GM23338 (cell line): ENCODE results near the gene PIGS. TPM values are rescaled to one million over a fixed set of nuclear protein-coding genes. Genes with fewer than 3 reads are reported as not detected.

Experiments used
- ATAC-seq: fragments of 200-7000 bp; cut with Tn5 transposase; 3 replicates; pipeline ENCODE4 v1.9.1; 2020
- DNase-seq: peaks from one replicate; pipeline ENCODE4 v3.0.0-alpha.2; 2015; ENCODE audit warnings: low spot score
- H2AFZ ChIP-seq: fragments of 200-600 bp; sonication (generic); 2 replicates; pipeline ENCODE4 v1.8.0; 2016; ENCODE audit warnings: antibody characterized with exemption, mild to moderate bottlenecking, moderate library complexity
- H3F3A ChIP-seq: fragments of 200-600 bp; sonication (generic); replicated peaks from 2 replicates; pipeline ENCODE4 v1.8.0; 2017; ENCODE audit warnings: antibody characterized with exemption, mixed run types, low read depth
- H3K27ac ChIP-seq: fragments of 200-600 bp; sonication (generic); 2 replicates; pipeline ENCODE4 v1.6.1; 2016; ENCODE audit warnings: low read depth
- H3K27me3 ChIP-seq: fragments of 200-600 bp; sonication (generic); 2 replicates; pipeline ENCODE4 v1.8.0; 2016; ENCODE audit warnings: mild to moderate bottlenecking, mixed run types, moderate library complexity; ENCODE audit not compliant: insufficient read depth
- H3K36me3 ChIP-seq: fragments of 200-600 bp; sonication (generic); 2 replicates; pipeline ENCODE4 v1.8.0; 2016; ENCODE audit warnings: mild to moderate bottlenecking; ENCODE audit not compliant: insufficient read depth
- H3K4me1 ChIP-seq: fragments of 200-600 bp; sonication (generic); 2 replicates; pipeline ENCODE4 v1.8.0; 2016; ENCODE audit warnings: mild to moderate bottlenecking, moderate library complexity; ENCODE audit not compliant: insufficient read depth
- H3K4me2 ChIP-seq: fragments of 200-600 bp; sonication (generic); 2 replicates; pipeline ENCODE4 v1.7.1; 2017; ENCODE audit warnings: mixed run types
- H3K4me3 ChIP-seq: fragments of 200-600 bp; sonication (generic); 2 replicates; pipeline ENCODE4 v1.6.1; 2016; ENCODE audit warnings: mixed run types
- H3K79me2 ChIP-seq: fragments of 200-600 bp; sonication (generic); replicated peaks from 2 replicates; pipeline ENCODE4 v1.8.0; 2017; ENCODE audit warnings: mild to moderate bottlenecking; ENCODE audit not compliant: insufficient read depth
- H3K9me2 ChIP-seq: fragments of 200-600 bp; sonication (generic); 2 replicates; pipeline ENCODE4 v1.8.0; 2017; ENCODE audit not compliant: insufficient read depth
- H4K20me1 ChIP-seq: fragments of 200-600 bp; sonication (generic); replicated peaks from 2 replicates; pipeline ENCODE4 v1.8.0; 2017; ENCODE audit warnings: mild to moderate bottlenecking; ENCODE audit not compliant: insufficient read depth
- H3K27ac Mint-ChIP-seq: 2 replicates; pipeline ENCODE4 v1.8.0; 2020; ENCODE audit warnings: inconsistent platforms, mild to moderate bottlenecking, moderate library complexity, mixed read lengths
- H3K27me3 Mint-ChIP-seq: 3 replicates; pipeline ENCODE4 v1.8.0; 2022; ENCODE audit warnings: low read depth, mild to moderate bottlenecking, moderate library complexity, mixed read lengths, inconsistent platforms; ENCODE audit not compliant: insufficient read depth, poor library complexity
- H3K36me3 Mint-ChIP-seq: 3 replicates; pipeline ENCODE4 v1.8.0; 2021; ENCODE audit warnings: low read depth, mild to moderate bottlenecking, inconsistent platforms, moderate library complexity, mixed read lengths
- H3K4me1 Mint-ChIP-seq: 3 replicates; pipeline ENCODE4 v1.8.0; 2020; ENCODE audit warnings: mild to moderate bottlenecking, inconsistent platforms, mixed read lengths
- H3K4me3 Mint-ChIP-seq: 3 replicates; pipeline ENCODE4 v1.8.0; 2021; ENCODE audit warnings: moderate library complexity, mild to moderate bottlenecking, inconsistent platforms, mixed read lengths
- H3K9me3 Mint-ChIP-seq: 3 replicates; pipeline ENCODE4 v1.8.0; 2020; ENCODE audit warnings: moderate library complexity, mild to moderate bottlenecking, inconsistent platforms, mixed read lengths
- CREB1 ChIP-seq: fragments of 250-450 bp; sonication (Bioruptor Pico); IDR thresholded peaks from 2 replicates; pipeline ENCODE4 v1.5.0; 2020; ENCODE audit warnings: low read depth, mild to moderate bottlenecking, moderate library complexity
- CTCF ChIP-seq, 2 experiments: fragments of 200-600 bp in 1 of 2; sonication (generic) in 1 of 2; conservative IDR thresholded peaks; 2 replicates each; pipeline versions ENCODE4 v1.5.1 to v1.6.1; 2016 to 2017; ENCODE audit warnings: antibody characterized with exemption in 2 of 2, low read depth in 2 of 2, mild to moderate bottlenecking in 2 of 2, moderate library complexity in 1 of 2
- EZH2 ChIP-seq: fragments of 200-600 bp; sonication (generic); IDR thresholded peaks from one replicate; pipeline ENCODE4 v1.8.0; 2017; ENCODE audit warnings: antibody characterized with exemption, mild to moderate bottlenecking, low read depth; ENCODE audit not compliant: unreplicated experiment
- EZH2phosphoT487 ChIP-seq: fragments of 200-600 bp; sonication (generic); IDR thresholded peaks from one replicate; pipeline ENCODE4 v1.8.1; 2018; ENCODE audit warnings: antibody characterized with exemption; ENCODE audit not compliant: unreplicated experiment
- JUNB ChIP-seq: IDR thresholded peaks from one replicate; pipeline ENCODE4 v1.6.1; 2016; ENCODE audit warnings: antibody characterized with exemption; ENCODE audit not compliant: unreplicated experiment
- POLR2AphosphoS5 ChIP-seq: IDR thresholded peaks from 2 replicates; pipeline ENCODE4 v1.6.1; 2016; ENCODE audit warnings: antibody characterized with exemption, low read depth
- ZNF462 ChIP-seq: fragments of 250-450 bp; sonication (Bioruptor Pico); IDR thresholded peaks from 2 replicates; pipeline ENCODE4 v1.5.0; 2020; ENCODE audit warnings: mild to moderate bottlenecking, moderate library complexity
- polyA plus RNA-seq: library from polyadenylated mRNA; unstranded; fragments of >200 nt; fragmentation: Nextera tagmentation; extraction: Ambion mirVana; gene quantifications from 2 replicates; pipeline ENCODE4 v1.2.1, GENCODE V29; 2016
- total RNA-seq: library from RNA; depleted of rRNA; stranded (reverse); fragments of >200 nt; shearing (Covaris generic); gene quantifications from 2 replicates; pipeline ENCODE4 v1.2.3, GENCODE V29; 2014

Gene PIGS
- total and polyA plus RNA-seq, 2 experiments from 2014 or later, result 16.4 to 53.2 TPM

- H3K4me1 Mint-ChIP-seq, result no peaks in the 10 kb centered on the region
- H3K27ac Mint-ChIP-seq, result no peak overlapping the region
Observed at GRCh38 chr17:28585851-28586250, 14.5 kb upstream of the PIGS start.

More at GRCh38 chr17:28585851-28586250, 14.5 kb upstream of the PIGS start:
- Mint-ChIP-seq H3K4me3 (no peak overlapping the region), H3K9me3 (no peaks in the 10 kb centered on the region), H3K27me3 (peaks cover 2% of the 10 kb centered on the region), H3K36me3 (peaks cover 24% of the 10 kb centered on the region)
- no peaks in the 10 kb centered on the region for H3K4me1 ChIP-seq
- H3K27me3 ChIP-seq, result no peaks in the 10 kb centered on the region
- H3K27ac ChIP-seq, result no peak overlapping the region
- H3K4me3 ChIP-seq, result no peak overlapping the region
- H3K9me2 ChIP-seq, result no peaks in the 10 kb centered on the region
- TF ChIP-seq CTCF (conservative IDR thresholded peaks at IDR 0.05; ENCODE audit: low read depth in 2 of 2), result no peak
- TF ChIP-seq JUNB, result no peak
- TF ChIP-seq EZH2phosphoT487, result no peak
- TF ChIP-seq EZH2, result no peak
- TF ChIP-seq CREB1 (CRISPR knock-in tag), result no peak
- TF ChIP-seq ZNF462 (CRISPR knock-in tag), result no peak
- TF ChIP-seq POLR2AphosphoS5, result no peak
- H3F3A ChIP-seq, result no peaks in the 10 kb centered on the region; the same call in 1 of the 2 replicates
- H3K79me2 ChIP-seq, result peaks cover 5% of the 10 kb centered on the region
- peaks cover 84% of the 10 kb centered on the region for H3K36me3 ChIP-seq
- H4K20me1 ChIP-seq, result peaks cover 17% of the 10 kb centered on the region
- DNase-seq, result no peak
- no peak overlapping the region for H3K4me2 ChIP-seq
- no peak overlapping the region for H2AFZ ChIP-seq
- ATAC-seq, result no peak
